WTC11 (cell line): ENCODE data around the gene SP140.

Experiments used
- ATF1 ChIP-seq: sonication (generic); formaldehyde crosslinking; IDR thresholded peaks from 2 replicates; pipeline ENCODE4 v1.8.1; 2023; ENCODE audit warnings: mild to moderate bottlenecking, moderate library complexity, missing genetic modification reagents
- ESRRA ChIP-seq: sonication (generic); formaldehyde crosslinking; IDR thresholded peaks from 2 replicates; pipeline ENCODE4 v1.8.1; 2022; ENCODE audit warnings: mild to moderate bottlenecking, missing genetic modification reagents, borderline replicate concordance
- IRF2 ChIP-seq: sonication (generic); formaldehyde crosslinking; IDR thresholded peaks from 2 replicates; pipeline ENCODE4 v1.8.0; 2022; ENCODE audit warnings: low read depth, missing genetic modification reagents, borderline replicate concordance
- JUN ChIP-seq: sonication (generic); formaldehyde crosslinking; IDR thresholded peaks from 2 replicates; pipeline ENCODE4 v1.8.0; 2023; ENCODE audit warnings: mild to moderate bottlenecking, missing genetic modification reagents
- MXD4 ChIP-seq: fragments of 250-450 bp; sonication (Bioruptor Pico); IDR thresholded peaks from 2 replicates; pipeline ENCODE4 v1.8.0; 2021; ENCODE audit warnings: mild to moderate bottlenecking, moderate library complexity, borderline replicate concordance
- SMAD3 ChIP-seq: sonication (generic); formaldehyde crosslinking; IDR thresholded peaks from 2 replicates; pipeline ENCODE4 v1.8.0; 2022; ENCODE audit warnings: missing genetic modification reagents, mild to moderate bottlenecking, borderline replicate concordance
- TEAD4 ChIP-seq: sonication (generic); formaldehyde crosslinking; IDR thresholded peaks from 2 replicates; pipeline ENCODE4 v1.8.0; 2022; ENCODE audit warnings: mild to moderate bottlenecking, missing genetic modification reagents
- ZNF416 ChIP-seq: fragments of 250-450 bp; sonication (Bioruptor Pico); IDR thresholded peaks from 2 replicates; pipeline ENCODE4 v1.9.0; 2021; ENCODE audit warnings: mild to moderate bottlenecking, inconsistent platforms
- TF ChIP-seq, protein P1 (sequence below): fragments of 200-600 bp; IDR thresholded peaks from 2 replicates; pipeline ENCODE4 v1.8.0; 2022; ENCODE audit warnings: antibody characterized with exemption
- TF ChIP-seq, protein P2 (sequence below): sonication (generic); formaldehyde crosslinking; conservative IDR thresholded peaks from 2 replicates; pipeline ENCODE4 v1.8.1; 2022; ENCODE audit warnings: mild to moderate bottlenecking, missing genetic modification reagents
- TF ChIP-seq, protein P3 (sequence below): fragments of 250-450 bp; sonication (Bioruptor Pico); IDR thresholded peaks from 2 replicates; pipeline ENCODE4 v1.9.0; 2021; ENCODE audit warnings: mild to moderate bottlenecking
- TF ChIP-seq, protein P4 (sequence below): sonication (generic); formaldehyde crosslinking; IDR thresholded peaks from 2 replicates; pipeline ENCODE4 v1.8.1; 2023; ENCODE audit warnings: mild to moderate bottlenecking, missing genetic modification reagents, moderate library complexity
- TF ChIP-seq, protein P5 (sequence below): sonication (generic); formaldehyde crosslinking; IDR thresholded peaks from 2 replicates; pipeline ENCODE4 v1.8.1; 2022; ENCODE audit warnings: mild to moderate bottlenecking, moderate library complexity, missing genetic modification reagents
- TF ChIP-seq, protein P6 (sequence below): sonication (generic); formaldehyde crosslinking; IDR thresholded peaks from 2 replicates; pipeline ENCODE4 v1.8.1; 2022; ENCODE audit warnings: missing genetic modification reagents, borderline replicate concordance

DNA sequence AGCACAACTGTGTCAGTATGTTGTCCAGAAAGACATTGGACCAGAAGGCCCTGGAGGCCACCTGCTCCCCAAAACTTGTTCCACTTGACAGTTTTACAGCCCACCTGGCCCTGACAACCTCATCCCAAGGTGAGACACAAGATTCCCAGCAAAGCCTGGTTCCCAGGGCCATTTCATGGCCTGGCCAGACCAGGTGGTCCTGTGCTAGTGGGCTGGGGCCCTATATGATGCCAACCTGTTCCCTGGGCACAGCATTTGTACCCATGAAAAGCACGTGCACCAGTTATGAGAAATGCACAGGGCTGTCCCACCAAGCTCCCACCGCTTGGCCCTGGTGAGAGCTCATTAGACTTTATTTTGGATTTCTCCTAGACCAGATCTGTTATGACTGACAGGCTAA is 95.5 kb downstream of the SP140 start:
- no peak for TF ChIP-seq IRF2
- TF ChIP-seq, protein P1, sequence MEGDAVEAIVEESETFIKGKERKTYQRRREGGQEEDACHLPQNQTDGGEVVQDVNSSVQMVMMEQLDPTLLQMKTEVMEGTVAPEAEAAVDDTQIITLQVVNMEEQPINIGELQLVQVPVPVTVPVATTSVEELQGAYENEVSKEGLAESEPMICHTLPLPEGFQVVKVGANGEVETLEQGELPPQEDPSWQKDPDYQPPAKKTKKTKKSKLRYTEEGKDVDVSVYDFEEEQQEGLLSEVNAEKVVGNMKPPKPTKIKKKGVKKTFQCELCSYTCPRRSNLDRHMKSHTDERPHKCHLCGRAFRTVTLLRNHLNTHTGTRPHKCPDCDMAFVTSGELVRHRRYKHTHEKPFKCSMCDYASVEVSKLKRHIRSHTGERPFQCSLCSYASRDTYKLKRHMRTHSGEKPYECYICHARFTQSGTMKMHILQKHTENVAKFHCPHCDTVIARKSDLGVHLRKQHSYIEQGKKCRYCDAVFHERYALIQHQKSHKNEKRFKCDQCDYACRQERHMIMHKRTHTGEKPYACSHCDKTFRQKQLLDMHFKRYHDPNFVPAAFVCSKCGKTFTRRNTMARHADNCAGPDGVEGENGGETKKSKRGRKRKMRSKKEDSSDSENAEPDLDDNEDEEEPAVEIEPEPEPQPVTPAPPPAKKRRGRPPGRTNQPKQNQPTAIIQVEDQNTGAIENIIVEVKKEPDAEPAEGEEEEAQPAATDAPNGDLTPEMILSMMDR: no peak
- TF ChIP-seq, protein P2, sequence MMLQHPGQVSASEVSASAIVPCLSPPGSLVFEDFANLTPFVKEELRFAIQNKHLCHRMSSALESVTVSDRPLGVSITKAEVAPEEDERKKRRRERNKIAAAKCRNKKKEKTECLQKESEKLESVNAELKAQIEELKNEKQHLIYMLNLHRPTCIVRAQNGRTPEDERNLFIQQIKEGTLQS: no peak
- TF ChIP-seq, protein P3, sequence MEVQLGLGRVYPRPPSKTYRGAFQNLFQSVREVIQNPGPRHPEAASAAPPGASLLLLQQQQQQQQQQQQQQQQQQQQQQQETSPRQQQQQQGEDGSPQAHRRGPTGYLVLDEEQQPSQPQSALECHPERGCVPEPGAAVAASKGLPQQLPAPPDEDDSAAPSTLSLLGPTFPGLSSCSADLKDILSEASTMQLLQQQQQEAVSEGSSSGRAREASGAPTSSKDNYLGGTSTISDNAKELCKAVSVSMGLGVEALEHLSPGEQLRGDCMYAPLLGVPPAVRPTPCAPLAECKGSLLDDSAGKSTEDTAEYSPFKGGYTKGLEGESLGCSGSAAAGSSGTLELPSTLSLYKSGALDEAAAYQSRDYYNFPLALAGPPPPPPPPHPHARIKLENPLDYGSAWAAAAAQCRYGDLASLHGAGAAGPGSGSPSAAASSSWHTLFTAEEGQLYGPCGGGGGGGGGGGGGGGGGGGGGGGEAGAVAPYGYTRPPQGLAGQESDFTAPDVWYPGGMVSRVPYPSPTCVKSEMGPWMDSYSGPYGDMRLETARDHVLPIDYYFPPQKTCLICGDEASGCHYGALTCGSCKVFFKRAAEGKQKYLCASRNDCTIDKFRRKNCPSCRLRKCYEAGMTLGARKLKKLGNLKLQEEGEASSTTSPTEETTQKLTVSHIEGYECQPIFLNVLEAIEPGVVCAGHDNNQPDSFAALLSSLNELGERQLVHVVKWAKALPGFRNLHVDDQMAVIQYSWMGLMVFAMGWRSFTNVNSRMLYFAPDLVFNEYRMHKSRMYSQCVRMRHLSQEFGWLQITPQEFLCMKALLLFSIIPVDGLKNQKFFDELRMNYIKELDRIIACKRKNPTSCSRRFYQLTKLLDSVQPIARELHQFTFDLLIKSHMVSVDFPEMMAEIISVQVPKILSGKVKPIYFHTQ (CRISPR knock-in tag): no peak
- no peak for TF ChIP-seq ATF1 (CRISPR knock-in tag)
- TF ChIP-seq, protein P4, sequence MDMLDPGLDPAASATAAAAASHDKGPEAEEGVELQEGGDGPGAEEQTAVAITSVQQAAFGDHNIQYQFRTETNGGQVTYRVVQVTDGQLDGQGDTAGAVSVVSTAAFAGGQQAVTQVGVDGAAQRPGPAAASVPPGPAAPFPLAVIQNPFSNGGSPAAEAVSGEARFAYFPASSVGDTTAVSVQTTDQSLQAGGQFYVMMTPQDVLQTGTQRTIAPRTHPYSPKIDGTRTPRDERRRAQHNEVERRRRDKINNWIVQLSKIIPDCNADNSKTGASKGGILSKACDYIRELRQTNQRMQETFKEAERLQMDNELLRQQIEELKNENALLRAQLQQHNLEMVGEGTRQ (CRISPR knock-in tag): no peak
- TF ChIP-seq JUN (CRISPR knock-in tag): no peak
- TF ChIP-seq ESRRA (CRISPR knock-in tag): no peak
- TF ChIP-seq, protein P5, sequence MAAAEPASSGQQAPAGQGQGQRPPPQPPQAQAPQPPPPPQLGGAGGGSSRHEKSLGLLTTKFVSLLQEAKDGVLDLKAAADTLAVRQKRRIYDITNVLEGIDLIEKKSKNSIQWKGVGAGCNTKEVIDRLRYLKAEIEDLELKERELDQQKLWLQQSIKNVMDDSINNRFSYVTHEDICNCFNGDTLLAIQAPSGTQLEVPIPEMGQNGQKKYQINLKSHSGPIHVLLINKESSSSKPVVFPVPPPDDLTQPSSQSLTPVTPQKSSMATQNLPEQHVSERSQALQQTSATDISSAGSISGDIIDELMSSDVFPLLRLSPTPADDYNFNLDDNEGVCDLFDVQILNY (CRISPR knock-in tag): no peak
- TF ChIP-seq MXD4 (CRISPR knock-in tag): no peak
- no peak for TF ChIP-seq ZNF416 (CRISPR knock-in tag)
- TF ChIP-seq, protein P6, sequence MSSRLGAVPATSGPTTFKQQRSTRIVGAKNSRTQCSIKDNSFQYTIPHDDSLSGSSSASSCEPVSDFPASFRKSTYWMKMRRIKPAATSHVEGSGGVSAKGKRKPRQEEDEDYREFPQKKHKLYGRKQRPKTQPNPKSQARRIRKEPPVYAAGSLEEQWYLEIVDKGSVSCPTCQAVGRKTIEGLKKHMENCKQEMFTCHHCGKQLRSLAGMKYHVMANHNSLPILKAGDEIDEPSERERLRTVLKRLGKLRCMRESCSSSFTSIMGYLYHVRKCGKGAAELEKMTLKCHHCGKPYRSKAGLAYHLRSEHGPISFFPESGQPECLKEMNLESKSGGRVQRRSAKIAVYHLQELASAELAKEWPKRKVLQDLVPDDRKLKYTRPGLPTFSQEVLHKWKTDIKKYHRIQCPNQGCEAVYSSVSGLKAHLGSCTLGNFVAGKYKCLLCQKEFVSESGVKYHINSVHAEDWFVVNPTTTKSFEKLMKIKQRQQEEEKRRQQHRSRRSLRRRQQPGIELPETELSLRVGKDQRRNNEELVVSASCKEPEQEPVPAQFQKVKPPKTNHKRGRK (CRISPR knock-in tag): no peak
- no peak for TF ChIP-seq TEAD4
- TF ChIP-seq SMAD3 (CRISPR knock-in tag): no peak
